Kidney (tissue), 14 donors: ENCODE results near the gene PHF23. TPM values are rescaled to one million over a fixed set of nuclear protein-coding genes. Genes with fewer than 3 reads are reported as not detected.
A peak's percentile ranks its signal among the peaks of the same experiment; 100 is the strongest.

ENCODE experiments used
- DNase-seq, 5 donors: peaks; one replicate each; pipeline ENCODE4 v3.0.0-alpha.2; 2013 to 2020
- FAIRE-seq: peaks from 2 replicates; lab custom pipeline; 2012; peaks lifted over from hg19 to GRCh38; lab: Jason Lieb, UNC
- H3K27ac ChIP-seq, 2 donors: one replicate each; pipeline ENCODE4 v1.7.0; 2013; ENCODE audit warnings: low read depth in 2 of 2, low read length in 2 of 2, inconsistent platforms in 1 of 2
- H3K27me3 ChIP-seq: one replicate; pipeline ENCODE4 v1.7.1; 2013; ENCODE audit warnings: low read length, inconsistent platforms; ENCODE audit not compliant: control insufficient read depth, insufficient read depth
- H3K36me3 ChIP-seq, 3 donors: one replicate each; pipeline versions ENCODE4 v1.7.0 to v1.7.1; 2013; ENCODE audit warnings: low read length in 3 of 3, control low read depth in 1 of 3, inconsistent platforms in 1 of 3; ENCODE audit not compliant: insufficient read depth in 3 of 3, control insufficient read depth in 2 of 3
- H3K4me1 ChIP-seq, 3 donors: one replicate each; pipeline versions ENCODE4 v1.7.0 to v1.7.1; 2013; ENCODE audit warnings: low read length in 3 of 3, inconsistent platforms in 1 of 3, low read depth in 1 of 3; ENCODE audit not compliant: control insufficient read depth in 2 of 3, insufficient read depth in 2 of 3
- H3K4me3 ChIP-seq, 3 donors: one replicate each; pipeline versions ENCODE4 v1.7.0 to v1.8.1; 2013; ENCODE audit warnings: low read length in 3 of 3, control low read depth in 1 of 3, inconsistent platforms in 1 of 3
- H3K9ac ChIP-seq, 3 donors: one replicate each; pipeline versions ENCODE4 v1.7.0 to v1.7.1; 2013; ENCODE audit warnings: low read length in 3 of 3, control low read depth in 1 of 3, inconsistent platforms in 1 of 3
- H3K9me3 ChIP-seq, 3 donors: one replicate each; pipeline versions ENCODE4 v1.7.0 to v1.7.1; 2013; ENCODE audit warnings: low read length in 3 of 3, control low read depth in 1 of 3, inconsistent platforms in 1 of 3; ENCODE audit not compliant: control insufficient read depth in 2 of 3, insufficient read depth in 1 of 3
- CTCF ChIP-seq: IDR thresholded peaks from 3 replicates; pipeline ENCODE4 v1.5.1; 2012; ENCODE audit warnings: mild to moderate bottlenecking, moderate library complexity, borderline replicate concordance; ENCODE audit not compliant: insufficient read depth; ENCODE audit errors: extremely low read depth
- intact Hi-C: fragments of 100-400 bp; cut with DNase I; formaldehyde crosslinking; loops from one replicate; pipeline ENCODE4 v1.11.1; 2022
- polyA plus RNA-seq: library from polyadenylated mRNA; stranded (reverse); fragments of 350-450 nt; fragmentation: Illumina TruSeq; extraction: RNeasy Lipid Tissue Mini Kit (QIAGEN cat#74804); gene quantifications from one replicate; pipeline ENCODE4 v1.2.3, GENCODE V29; 2014; ENCODE audit warnings: low read depth, low replicate concordance; ENCODE audit not compliant: insufficient read depth
- total RNA-seq: library from RNA; stranded (reverse); fragmentation: NEBNext Ultra II Directional; extraction: Animal tissue kit (Norgen Biotek cat#: 25700); gene quantifications from one replicate; pipeline ENCODE4 v1.2.1, GENCODE V29; 2021
- donor health status: control.
- donor health status: control.
- donor health status: control.
- donor health status: control.
- donor health status: control.
- donor health status: DM: yes; HTN: yes; CAD: no.
- donor health status: Normal renal cell carcinoma (clear cell type).

PHF23 gene
- total and polyA plus RNA-seq, 2 donors from 2014 or later = 28.1 to 48.5 TPM

- H3K9ac ChIP-seq = peak overlapping the region in 1 of 3 donors; percentile 34
- DNase-seq = peak in 3 of 5 donors; percentile 96 to 98 (median 98)
- FAIRE-seq = no peak
- H3K4me1 ChIP-seq = peaks cover 4 to 21% (median 20%) of the 10 kb centered on the region in 3 donors
- peak overlapping the region; percentile 81 to 84 for H3K27ac ChIP-seq
- peak overlapping the region; percentile 50 to 69 (median 57) for H3K4me3 ChIP-seq
- no peaks in the 10 kb centered on the region for H3K36me3 ChIP-seq
- intact Hi-C loops = no loop called here
- H3K9me3 ChIP-seq = no peaks in the 10 kb centered on the region
- no peak for TF ChIP-seq CTCF
- H3K27me3 ChIP-seq = no peaks in the 10 kb centered on the region
These were observed 25.4 kb downstream of the PHF23 start for GRCh38 chr17:7213895-7214299.

GRCh38 chr17:7211491-7212273, 27.6 kb downstream of the PHF23 start:
- Histone ChIP-seq H3K9ac (peak overlapping the region in 1 of 3 donors; percentile 32), H3K27ac (no peak overlapping the region), H3K4me1 (peaks cover 4 to 12% (median 11%) of the 10 kb centered on the region in 3 donors), H3K9me3 (no peaks in the 10 kb centered on the region), H3K4me3 (peak overlapping the region in 1 of 3 donors; percentile 12), H3K36me3 (no peaks in the 10 kb centered on the region), H3K27me3 (no peaks in the 10 kb centered on the region)
- FAIRE-seq (no peak), DNase-seq (peak in 3 of 5 donors; percentile 40 to 81 (median 63))
- intact Hi-C loops = no loop called here
- TF ChIP-seq CTCF = no peak

- intact Hi-C loops = no loop called here
- DNase-seq = no peak
- Histone ChIP-seq H3K27ac (no peak overlapping the region), H3K4me1 (peaks cover 0 to 4% (median under 1%) of the 10 kb centered on the region in 3 donors), H3K9me3 (no peaks in the 10 kb centered on the region), H3K4me3 (no peak overlapping the region), H3K27me3 (no peaks in the 10 kb centered on the region), H3K9ac (no peak overlapping the region), H3K36me3 (peaks cover 0 to under 1% (median 0%) of the 10 kb centered on the region in 3 donors)
- no peak for FAIRE-seq
- TF ChIP-seq CTCF = no peak
These were observed 30.4 kb downstream of the PHF23 start for GRCh38 chr17:7208754-7209460.
